ENCODE measurements around the gene USP28.
"Not testable (repeated sequence)": the region's sequence is repeated elsewhere in the genome, so short reads cannot be mapped to it uniquely, and the experiment has no call there.

USP28 gene

GRCh38 chr11:113773092-113773415 is 102.3 kb downstream of the USP28 start:
- peak; percentile 13 for DNase-seq

- DNase-seq, result no peak
These were observed 103.4 kb downstream of the USP28 start for GRCh38 chr11:113771964-113772363.

- DNase-seq, result no peak
These were observed 110.7 kb downstream of the USP28 start for GRCh38 chr11:113764527-113765219.

GRCh38 chr11:113763040-113763439 is 112.3 kb downstream of the USP28 start:
- DNase-seq, result not testable (repeated sequence)

- DNase-seq, result no peak
These were observed 115.1 kb downstream of the USP28 start for GRCh38 chr11:113760241-113760640.

- DNase-seq, result no peak
These were observed 122.4 kb downstream of the USP28 start for GRCh38 chr11:113752932-113753331.

Measured in fibroblast of skin of abdomen (primary cell).